Smooth muscle cell (in vitro differentiated cells): ENCODE data around the gene CUL3. TPM values are rescaled to one million over a fixed set of nuclear protein-coding genes. Genes with fewer than 3 reads are reported as not detected.
"Not testable (repeated sequence)": the region's sequence is repeated elsewhere in the genome, so short reads cannot be mapped to it uniquely, and the experiment has no call there.

Experiments
- DNase-seq: peaks from one replicate; lab custom pipeline; 2025; ENCODE audit not compliant: unreplicated experiment; lab: John Stamatoyannopoulos, UW
- H2AFZ ChIP-seq: fragments of 200-600 bp; sonication (generic); 2 replicates; pipeline ENCODE4 v1.6.0; 2016; ENCODE audit warnings: antibody characterized with exemption, low read depth, mild to moderate bottlenecking
- H3F3A ChIP-seq: fragments of 200-600 bp; sonication (generic); 2 replicates; pipeline ENCODE4 v1.6.0; 2017; ENCODE audit warnings: antibody characterized with exemption, low read depth
- H3K27ac ChIP-seq: fragments of 200-600 bp; sonication (generic); 2 replicates; pipeline ENCODE4 v1.5.1; 2016; ENCODE audit warnings: low read depth, mild to moderate bottlenecking
- H3K27me3 ChIP-seq: fragments of 200-600 bp; sonication (generic); 2 replicates; pipeline ENCODE4 v1.6.1; 2016; ENCODE audit warnings: low read depth, mild to moderate bottlenecking
- H3K36me3 ChIP-seq: fragments of 200-600 bp; sonication (generic); 2 replicates; pipeline ENCODE4 v1.5.1; 2016; ENCODE audit warnings: low read depth
- H3K4me1 ChIP-seq: fragments of 200-600 bp; sonication (generic); 2 replicates; pipeline ENCODE4 v1.5.1; 2016; ENCODE audit warnings: low read depth
- H3K4me2 ChIP-seq: fragments of 200-600 bp; sonication (generic); 2 replicates; pipeline ENCODE4 v1.6.0; 2016; ENCODE audit warnings: mild to moderate bottlenecking
- H3K4me3 ChIP-seq: fragments of 200-600 bp; sonication (generic); 2 replicates; pipeline ENCODE4 v1.5.1; 2016; ENCODE audit warnings: mild to moderate bottlenecking
- H3K79me2 ChIP-seq: fragments of 200-600 bp; sonication (generic); 2 replicates; pipeline ENCODE4 v1.6.0; 2016; ENCODE audit warnings: low read depth, mild to moderate bottlenecking
- H3K9ac ChIP-seq: fragments of 200-600 bp; sonication (generic); 2 replicates; pipeline ENCODE4 v1.6.0; 2016; ENCODE audit warnings: low read depth
- H3K9me3 ChIP-seq: fragments of 200-600 bp; sonication (generic); replicated peaks from 2 replicates; pipeline ENCODE4 v1.5.1; 2016; ENCODE audit warnings: low read depth
- H4K20me1 ChIP-seq: fragments of 200-600 bp; sonication (generic); 2 replicates; pipeline ENCODE4 v1.6.0; 2016; ENCODE audit warnings: low read depth
- CTCF ChIP-seq: fragments of 200-600 bp; sonication (generic); IDR thresholded peaks from 2 replicates; pipeline ENCODE4 v1.5.1; 2017; ENCODE audit warnings: borderline replicate concordance, mild to moderate bottlenecking, antibody characterized with exemption; ENCODE audit not compliant: insufficient read depth, poor library complexity, severe bottlenecking
- WGBS: methylation state at CpG from one replicate; pipeline ENCODE4 v1.1.7; 2016; ENCODE audit warnings: low lambda C conversion rate; 5-methylcytosine and 5-hydroxymethylcytosine counted together
- polyA plus RNA-seq: library from polyadenylated mRNA; unstranded; fragments of >200 nt; fragmentation: Nextera tagmentation; extraction: Ambion mirVana; gene quantifications from 2 replicates; pipeline ENCODE4 v1.2.1, GENCODE V29; 2016
- total RNA-seq: library from RNA; depleted of rRNA; stranded (reverse); fragments of >200 nt; gene quantifications from 2 replicates; pipeline ENCODE4 v1.2.3, GENCODE V29; 2014

The CUL3 gene
- total and polyA plus RNA-seq, 2 experiments from 2014 or later = 65.8 to 109 TPM

GRCh38 chr2:224518806-224519580 lies 66.2 kb downstream of the CUL3 start:
- no peaks in the 10 kb centered on the region for H3K36me3 ChIP-seq
- H3K79me2 ChIP-seq = peaks cover 99% of the 10 kb centered on the region
- no peak for TF ChIP-seq CTCF
- no peak overlapping the region for H3K4me2 ChIP-seq
- H3K9ac ChIP-seq = no peak overlapping the region
- WGBS = 86% methylated on average over 4 of the region's 4 CpGs
- H3K4me3 ChIP-seq = no peak overlapping the region
- no peaks in the 10 kb centered on the region for H3K27me3 ChIP-seq
- H2AFZ ChIP-seq = no peak overlapping the region
- peaks cover 4% of the 10 kb centered on the region for H3F3A ChIP-seq
- H3K27ac ChIP-seq = peak overlapping the region; percentile 84
- H3K4me1 ChIP-seq = peaks cover 6% of the 10 kb centered on the region
- no peak for DNase-seq
- peaks cover 69% of the 10 kb centered on the region for H4K20me1 ChIP-seq
- H3K9me3 ChIP-seq = no peaks in the 10 kb centered on the region

GRCh38 chr2:224517963-224518362 lies 67.2 kb downstream of the CUL3 start:
- no peak for DNase-seq
- no peak overlapping the region for H3K4me2 ChIP-seq
- peak overlapping the region; percentile 21 for H3K27ac ChIP-seq
- H3K4me3 ChIP-seq = no peak overlapping the region
- H3K36me3 ChIP-seq = peaks cover 2% of the 10 kb centered on the region
- H3K9ac ChIP-seq = no peak overlapping the region
- H2AFZ ChIP-seq = no peak overlapping the region
- H3K9me3 ChIP-seq = no peaks in the 10 kb centered on the region
- peaks cover 6% of the 10 kb centered on the region for H3K4me1 ChIP-seq
- WGBS = 97% methylated on average over 2 of the region's 2 CpGs
- H3K79me2 ChIP-seq = peaks cover 97% of the 10 kb centered on the region
- TF ChIP-seq CTCF = no peak
- peaks cover 4% of the 10 kb centered on the region for H3F3A ChIP-seq
- H3K27me3 ChIP-seq = no peaks in the 10 kb centered on the region
- peaks cover 76% of the 10 kb centered on the region for H4K20me1 ChIP-seq

- not testable (repeated sequence) for H3K9ac ChIP-seq, H2AFZ ChIP-seq, H3K36me3 ChIP-seq, H3K4me2 ChIP-seq, H3K27me3 ChIP-seq, H3K9me3 ChIP-seq, DNase-seq, H3K4me1 ChIP-seq, H3F3A ChIP-seq, H3K4me3 ChIP-seq, H3K27ac ChIP-seq
- peaks cover 84% of the 10 kb centered on the region for H3K79me2 ChIP-seq
- WGBS = 96% methylated on average over 10 of the region's 10 CpGs
- peaks cover 73% of the 10 kb centered on the region for H4K20me1 ChIP-seq
Measured at GRCh38 chr2:224516393-224516792, 68.8 kb downstream of the CUL3 start.

GRCh38 chr2:224513991-224514390 lies 71.2 kb downstream of the CUL3 start:
- Histone ChIP-seq H3K9me3 (no peaks in the 10 kb centered on the region), H3K4me1 (no peaks in the 10 kb centered on the region), H4K20me1 (peaks cover 58% of the 10 kb centered on the region), H3K36me3 (peaks cover 9% of the 10 kb centered on the region), H3F3A (no peaks in the 10 kb centered on the region), H3K4me3 (no peak overlapping the region), H3K27ac (no peak overlapping the region), H2AFZ (no peak overlapping the region), H3K27me3 (no peaks in the 10 kb centered on the region), H3K4me2 (no peak overlapping the region), H3K9ac (no peak overlapping the region), H3K79me2 (peaks cover 62% of the 10 kb centered on the region)
- WGBS = 93% methylated on average over 3 of the region's 3 CpGs
- DNase-seq = no peak
- TF ChIP-seq CTCF = no peak
